ENCODE measurements around the gene EMC6.

The EMC6 gene

GRCh38 chr17:3685174-3685573 lies 16.6 kb downstream of the EMC6 start:
- no peak overlapping the region for H3K27ac ChIP-seq
- TF ChIP-seq CTCF (conservative IDR thresholded peaks at IDR 0.05) (no peak), ZFX (IDR thresholded peaks at IDR 0.05) (no peak)

GRCh38 chr17:3688027-3688553 lies 19.5 kb downstream of the EMC6 start:
- TF ChIP-seq CTCF (conservative IDR thresholded peaks at IDR 0.05) = no peak
- TF ChIP-seq ZFX (IDR thresholded peaks at IDR 0.05) = no peak
- no peak overlapping the region for H3K27ac ChIP-seq

- TF ChIP-seq ZFX (IDR thresholded peaks at IDR 0.05) = no peak
- no peak for TF ChIP-seq CTCF (conservative IDR thresholded peaks at IDR 0.05)
- no peak overlapping the region for H3K27ac ChIP-seq
Measured at GRCh38 chr17:3688852-3689261, 20.2 kb downstream of the EMC6 start.

GRCh38 chr17:3689262-3690093 lies 20.9 kb downstream of the EMC6 start:
- no peak for TF ChIP-seq ZFX (IDR thresholded peaks at IDR 0.05)
- TF ChIP-seq CTCF (conservative IDR thresholded peaks at IDR 0.05) = no peak
- no peak overlapping the region for H3K27ac ChIP-seq

- TF ChIP-seq ZFX (IDR thresholded peaks at IDR 0.05) (no peak), CTCF (conservative IDR thresholded peaks at IDR 0.05) (no peak)
- no peak overlapping the region for H3K27ac ChIP-seq
Measured at GRCh38 chr17:3690094-3690715, 21.6 kb downstream of the EMC6 start.

- no peak overlapping the region for H3K27ac ChIP-seq
- TF ChIP-seq ZFX (IDR thresholded peaks at IDR 0.05) (no peak), CTCF (conservative IDR thresholded peaks at IDR 0.05) (no peak)
Measured at GRCh38 chr17:3691617-3692067, 23.0 kb downstream of the EMC6 start.

- TF ChIP-seq CTCF (conservative IDR thresholded peaks at IDR 0.05) = no peak
- no peak for TF ChIP-seq ZFX (IDR thresholded peaks at IDR 0.05)
- no peak overlapping the region for H3K27ac ChIP-seq
Measured at GRCh38 chr17:3692346-3692745, 23.7 kb downstream of the EMC6 start.
